Activated T-cell treated with anti-CD3 and anti-CD28 coated beads for 1 hour (primary cell): ENCODE data around the gene KIF26B.

Experiments used
- DNase-seq: peaks from one replicate; pipeline ENCODE4 v3.0.0-alpha.2; 2020; ENCODE audit warnings: low read depth

KIF26B gene

GRCh38 chr1:245572709-245573108 lies 417.9 kb downstream of the KIF26B start:
- DNase-seq, result no peak

- no peak for DNase-seq
Measured at GRCh38 chr1:245575710-245576109, 420.9 kb downstream of the KIF26B start.

- no peak for DNase-seq
Measured at GRCh38 chr1:245576323-245576722, 421.5 kb downstream of the KIF26B start.

GRCh38 chr1:245577191-245578157 lies 422.7 kb downstream of the KIF26B start:
- no peak for DNase-seq

GRCh38 chr1:245578308-245578707 lies 423.5 kb downstream of the KIF26B start:
- DNase-seq, result no peak

- no peak for DNase-seq
Measured at GRCh38 chr1:245578771-245579170, 424.0 kb downstream of the KIF26B start.

GRCh38 chr1:245579881-245580280 lies 425.1 kb downstream of the KIF26B start:
- DNase-seq, result no peak

- no peak for DNase-seq
Measured at GRCh38 chr1:245580651-245581050, 425.9 kb downstream of the KIF26B start.

GRCh38 chr1:245582026-245582425 lies 427.2 kb downstream of the KIF26B start:
- no peak for DNase-seq

GRCh38 chr1:245583081-245583480 lies 428.3 kb downstream of the KIF26B start:
- DNase-seq, result no peak

- DNase-seq, result no peak
Measured at GRCh38 chr1:245583575-245584330, 429.0 kb downstream of the KIF26B start.

GRCh38 chr1:245585252-245585959 lies 430.6 kb downstream of the KIF26B start:
- DNase-seq, result no peak

- DNase-seq, result no peak
Measured at GRCh38 chr1:245587435-245588115, 432.8 kb downstream of the KIF26B start.

GRCh38 chr1:245588116-245588639 lies 433.4 kb downstream of the KIF26B start:
- DNase-seq, result no peak

- no peak for DNase-seq
Measured at GRCh38 chr1:245589316-245589715, 434.5 kb downstream of the KIF26B start.

GRCh38 chr1:245589906-245590305 lies 435.1 kb downstream of the KIF26B start:
- DNase-seq, result no peak

- DNase-seq, result no peak
Measured at GRCh38 chr1:245590726-245591125, 435.9 kb downstream of the KIF26B start.

GRCh38 chr1:245591346-245592188 lies 436.8 kb downstream of the KIF26B start:
- no peak for DNase-seq

GRCh38 chr1:245592189-245592460 lies 437.3 kb downstream of the KIF26B start:
- DNase-seq, result no peak

- DNase-seq, result no peak
Measured at GRCh38 chr1:245598524-245599305, 443.9 kb downstream of the KIF26B start.
